Stimulated activated CD4-positive, alpha-beta T cell treated with anti-CD3 and anti-CD28 coated beads, Interleukin-1b, Interleukin-23, amount 100 ng/mL, for 1 hour (primary cell): ENCODE data around the gene DDX10.

Source experiments
- DNase-seq, 2 donors: peaks; one replicate each; pipeline ENCODE4 v3.0.0-alpha.2; 2020; ENCODE audit warnings: low read depth in 2 of 2

The DDX10 gene

GRCh38 chr11:108938604-108939003, 273.7 kb downstream of the DDX10 start:
- DNase-seq = no peak

- no peak for DNase-seq
Observed at GRCh38 chr11:108939135-108939534, 274.3 kb downstream of the DDX10 start.

GRCh38 chr11:108943853-108944252, 279.0 kb downstream of the DDX10 start:
- no peak for DNase-seq

GRCh38 chr11:108944471-108945178, 279.8 kb downstream of the DDX10 start:
- no peak for DNase-seq

GRCh38 chr11:108945341-108945740, 280.5 kb downstream of the DDX10 start:
- DNase-seq = no peak

- no peak for DNase-seq
Observed at GRCh38 chr11:108947654-108948570, 283.0 kb downstream of the DDX10 start.

- no peak for DNase-seq
Observed at GRCh38 chr11:108958368-108959104, 293.7 kb downstream of the DDX10 start.

- DNase-seq = no peak
Observed at GRCh38 chr11:108959105-108959761, 294.4 kb downstream of the DDX10 start.

GRCh38 chr11:108959874-108960273, 295.0 kb downstream of the DDX10 start:
- no peak for DNase-seq

GRCh38 chr11:108960501-108960900, 295.6 kb downstream of the DDX10 start:
- no peak for DNase-seq

- DNase-seq = no peak
Observed at GRCh38 chr11:108961095-108961494, 296.2 kb downstream of the DDX10 start.

- no peak for DNase-seq
Observed at GRCh38 chr11:108963118-108963517, 298.2 kb downstream of the DDX10 start.

GRCh38 chr11:108965306-108966001, 300.6 kb downstream of the DDX10 start:
- DNase-seq = no peak

- no peak for DNase-seq
Observed at GRCh38 chr11:108966206-108966605, 301.3 kb downstream of the DDX10 start.

- DNase-seq = no peak
Observed at GRCh38 chr11:108966978-108967377, 302.1 kb downstream of the DDX10 start.

GRCh38 chr11:108967571-108967970, 302.7 kb downstream of the DDX10 start:
- DNase-seq = no peak

GRCh38 chr11:108970221-108970991, 305.5 kb downstream of the DDX10 start:
- no peak for DNase-seq

GRCh38 chr11:108973402-108974162, 308.7 kb downstream of the DDX10 start:
- no peak for DNase-seq

- no peak for DNase-seq
Observed at GRCh38 chr11:108975026-108975425, 310.2 kb downstream of the DDX10 start.
